ENCODE data around the gene KCNQ1.

- TF ChIP-seq POLR2A (IDR thresholded peaks at IDR 0.05) (no peak), CTCF (IDR thresholded peaks at IDR 0.05) (no peak)
Measured at GRCh38 chr11:2713094-2713493, 268.3 kb downstream of the KCNQ1 start.

All from lower leg skin (tissue), 3 donors.